ENCODE data around the gene LYST. TPM values are rescaled to one million over a fixed set of nuclear protein-coding genes. Genes with fewer than 3 reads are reported as not detected.

The LYST gene
- total RNA-seq, 2 experiments from 2014 or later, result 34.4 to 36.0 TPM

DNA sequence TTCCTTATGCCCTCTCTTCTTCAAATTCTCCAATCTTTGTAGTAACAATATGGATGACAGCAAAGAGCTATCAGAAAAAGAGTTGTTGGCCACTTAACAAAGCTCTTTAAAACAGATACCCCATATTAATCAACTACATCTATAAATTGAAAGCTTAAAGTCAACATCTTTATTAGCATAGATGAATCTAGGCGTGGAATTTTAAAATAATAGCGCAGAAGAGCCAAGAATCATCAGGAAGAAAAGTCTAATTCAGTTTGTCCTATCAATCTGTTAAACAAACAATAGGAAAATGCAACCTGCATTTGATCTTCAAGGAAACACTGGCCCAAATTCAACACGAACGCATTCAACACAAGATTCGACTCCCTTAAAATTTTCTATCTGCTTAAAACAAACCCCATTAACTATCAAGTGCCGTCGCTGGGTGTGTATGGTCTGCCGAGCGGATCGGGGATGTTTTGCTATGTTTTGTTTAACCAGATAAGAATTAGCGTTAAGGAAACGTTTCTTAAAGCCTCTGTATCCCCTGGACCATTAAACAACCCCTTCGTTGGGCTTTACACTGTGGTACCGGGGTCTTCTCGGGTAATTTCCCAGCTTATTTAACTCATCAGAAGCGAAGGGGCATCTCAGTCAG, 1.0 kb downstream of the LYST start:
- Mint-ChIP-seq H3K4me3 (peak overlapping the region; percentile 91), H3K9me3 (no peaks in the 10 kb centered on the region), H3K4me1 (peaks cover 53% of the 10 kb centered on the region), H3K36me3 (ENCODE audit: low read depth) (peaks cover 22% of the 10 kb centered on the region), H3K27ac (peak overlapping the region; percentile 87), H3K27me3 (no peaks in the 10 kb centered on the region)
- DNase-seq, result no peak
- ChIA-PET CTCF (interaction anchor here (0.7 to 4.5 kb wide), 18 partner anchors 8 to 352 kb away, joined by 3 to 88 read pairs (median 4); no protein-coding TSS in a partner anchor), POLR2A (interaction anchor here (0.8 to 4.2 kb wide), 23 partner anchors 8 to 361 kb away, joined by 3 to 41 read pairs (median 5); partner anchors contain the start of gene B3GALNT2)

DNA sequence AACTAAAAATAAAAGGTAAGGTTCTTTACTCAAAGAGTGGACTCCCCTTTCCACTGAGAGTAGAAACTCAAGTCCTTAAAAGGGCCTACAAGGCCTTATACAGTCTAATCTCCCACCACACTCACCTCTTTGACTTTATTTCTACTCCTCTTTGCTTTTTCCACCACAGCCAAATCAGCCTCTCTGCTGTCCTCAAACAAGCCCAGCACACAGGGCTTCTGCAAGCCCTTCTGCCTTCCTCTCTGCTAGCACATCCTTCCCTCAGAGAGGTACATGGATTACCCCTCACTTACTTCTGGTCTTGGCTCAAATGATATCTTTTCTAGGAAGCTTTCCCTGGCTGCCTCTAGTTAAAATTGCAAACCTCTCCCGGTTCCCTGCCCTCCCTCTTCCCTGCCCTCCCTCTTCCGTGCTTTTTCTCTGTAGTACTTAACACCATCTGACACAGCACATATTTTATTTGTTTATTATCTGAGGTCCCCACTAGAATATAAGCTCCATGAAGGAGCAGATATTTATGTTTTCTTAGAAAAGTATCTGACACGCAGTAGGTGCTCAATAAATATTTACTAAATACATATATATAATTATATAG, 1.7 kb downstream of the LYST start:
- ChIA-PET POLR2A (interaction anchor here (1.0 to 4.2 kb wide), 17 partner anchors 8 to 360 kb away, joined by 3 to 41 read pairs (median 6); partner anchors contain the start of gene B3GALNT2), CTCF (interaction anchor here (0.7 to 4.5 kb wide), 16 partner anchors 11 to 351 kb away, joined by 3 to 88 read pairs (median 4); no protein-coding TSS in a partner anchor)
- DNase-seq, result no peak
- peak overlapping the region; percentile 41 for H3K27ac Mint-ChIP-seq
- no peaks in the 10 kb centered on the region for H3K9me3 Mint-ChIP-seq
- peaks cover 22% of the 10 kb centered on the region for H3K36me3 Mint-ChIP-seq (ENCODE audit: low read depth)
- H3K4me1 Mint-ChIP-seq, result peaks cover 53% of the 10 kb centered on the region
- no peaks in the 10 kb centered on the region for H3K27me3 Mint-ChIP-seq
- peak overlapping the region; percentile 73 for H3K4me3 Mint-ChIP-seq

DNA sequence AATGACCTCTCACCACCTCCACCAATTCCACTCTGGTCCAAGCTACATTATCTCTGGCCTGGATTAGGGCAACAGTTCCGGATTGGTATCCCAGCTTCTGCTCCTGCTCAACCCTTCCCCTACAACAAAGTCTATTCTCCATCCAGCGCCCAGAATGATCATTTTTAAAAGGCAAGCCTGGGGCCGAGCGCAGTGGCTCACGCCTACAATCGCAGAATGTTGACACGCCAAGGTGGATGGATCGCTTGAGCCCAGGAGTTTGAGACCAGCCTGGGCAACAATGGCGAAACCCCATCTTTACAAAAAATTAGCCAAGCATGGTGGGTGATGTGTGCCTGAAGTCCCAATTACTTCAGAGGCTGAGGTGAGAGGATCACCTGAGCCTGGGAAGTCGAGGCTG, 2.2 kb downstream of the LYST start:
- Mint-ChIP-seq H3K4me1 (peaks cover 49% of the 10 kb centered on the region), H3K4me3 (peak overlapping the region; percentile 73), H3K27ac (no peak overlapping the region), H3K27me3 (no peaks in the 10 kb centered on the region), H3K9me3 (no peaks in the 10 kb centered on the region), H3K36me3 (ENCODE audit: low read depth) (peaks cover 22% of the 10 kb centered on the region)
- ChIA-PET CTCF (interaction anchor here (1.2 to 4.5 kb wide), 3 partner anchors 12 to 109 kb away, joined by 4 to 88 read pairs (median 11); no protein-coding TSS in a partner anchor), POLR2A (interaction anchor here (3.2 to 4.2 kb wide), 2 partner anchors 12 to 26 kb away, joined by 11 to 41 read pairs; no protein-coding TSS in a partner anchor)
- DNase-seq, result no peak

DNA sequence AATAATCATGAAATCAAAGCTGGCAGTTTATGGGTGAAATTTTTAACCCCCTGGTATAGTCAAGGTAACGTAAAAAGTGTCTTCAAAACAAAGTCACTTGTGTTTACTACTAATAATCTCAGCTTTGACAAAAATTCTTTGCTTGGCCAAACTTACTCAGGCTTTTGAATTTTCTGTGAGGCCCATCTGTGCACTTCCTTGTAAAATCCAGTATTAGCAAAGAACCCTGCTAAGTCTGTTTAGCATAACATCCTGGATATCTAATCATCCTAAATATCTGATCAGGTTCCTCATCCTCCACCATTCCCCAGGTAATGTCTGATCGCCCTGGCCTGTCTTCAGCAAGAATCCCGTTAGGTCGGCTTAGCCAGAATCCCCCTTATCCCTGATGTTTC, 3.0 kb downstream of the LYST start:
- Mint-ChIP-seq H3K4me1 (peaks cover 49% of the 10 kb centered on the region), H3K9me3 (no peaks in the 10 kb centered on the region), H3K4me3 (peak overlapping the region; percentile 29), H3K27ac (peak overlapping the region; percentile 59), H3K27me3 (no peaks in the 10 kb centered on the region), H3K36me3 (ENCODE audit: low read depth) (peaks cover 22% of the 10 kb centered on the region)
- ChIA-PET CTCF (interaction anchor here (0.6 to 4.5 kb wide), 2 partner anchors 13 to 109 kb away, joined by 3 to 88 read pairs; no protein-coding TSS in a partner anchor), POLR2A (no interaction called here)
- DNase-seq, result no peak

DNA sequence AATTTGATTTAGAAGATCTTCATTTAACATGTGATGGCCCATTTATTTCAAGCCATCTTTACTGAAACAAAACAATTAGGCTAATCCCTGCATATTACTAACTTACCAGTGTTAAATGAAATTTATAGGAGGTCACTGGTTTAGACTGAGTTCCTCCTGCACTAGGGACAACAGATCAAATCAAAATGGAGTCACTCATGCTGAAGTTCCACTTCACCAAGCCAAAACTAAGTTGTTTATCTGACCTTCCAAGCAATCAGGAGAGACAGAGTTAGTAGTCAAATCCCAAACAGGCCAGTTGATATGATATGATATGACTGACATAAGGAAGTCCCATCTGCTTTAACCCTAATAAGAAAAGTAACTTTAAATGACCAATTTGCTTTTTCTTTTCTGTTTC, 4.8 kb downstream of the LYST start:
- no peak for DNase-seq
- Mint-ChIP-seq H3K36me3 (ENCODE audit: low read depth) (peaks cover 26% of the 10 kb centered on the region), H3K27me3 (no peaks in the 10 kb centered on the region), H3K4me1 (peaks cover 47% of the 10 kb centered on the region), H3K4me3 (no peak overlapping the region), H3K9me3 (no peaks in the 10 kb centered on the region), H3K27ac (no peak overlapping the region)
- POLR2A ChIA-PET, result no interaction called here
- CTCF ChIA-PET, result interaction anchor here (2.6 kb wide), 1 partner anchor 110 kb away, joined by 10 read pairs; no protein-coding TSS in a partner anchor

DNA sequence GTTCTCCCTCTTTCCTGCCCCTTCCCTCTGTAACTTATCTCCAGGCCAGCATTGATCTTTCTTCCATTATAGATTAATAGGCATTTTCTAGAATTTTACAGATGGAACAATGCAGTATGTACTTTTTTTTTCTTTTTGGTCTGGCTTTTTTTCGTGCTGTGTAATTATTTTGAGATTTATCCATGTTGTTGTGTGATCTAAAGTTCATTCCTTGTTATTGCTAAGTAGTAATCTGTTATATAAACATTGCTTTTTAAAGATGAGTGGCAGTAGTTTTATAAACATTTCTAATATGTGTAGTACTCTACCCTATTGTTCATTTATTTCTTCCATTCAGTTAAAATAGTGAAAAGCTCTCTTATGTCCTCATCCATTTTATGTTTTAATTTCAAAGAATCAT, 5.9 kb downstream of the LYST start:
- no peak for DNase-seq
- Mint-ChIP-seq H3K4me3 (no peak overlapping the region), H3K9me3 (no peaks in the 10 kb centered on the region), H3K36me3 (ENCODE audit: low read depth) (peaks cover 23% of the 10 kb centered on the region), H3K4me1 (peaks cover 51% of the 10 kb centered on the region), H3K27ac (no peak overlapping the region), H3K27me3 (no peaks in the 10 kb centered on the region)
- POLR2A ChIA-PET, result interaction anchor here (0.6 kb wide), 1 partner anchor 565 kb away, joined by 3 read pairs; no protein-coding TSS in a partner anchor
- CTCF ChIA-PET, result interaction anchor here (1.0 to 2.6 kb wide), 2 partner anchors 18 to 111 kb away, joined by 3 to 10 read pairs; no protein-coding TSS in a partner anchor

DNA sequence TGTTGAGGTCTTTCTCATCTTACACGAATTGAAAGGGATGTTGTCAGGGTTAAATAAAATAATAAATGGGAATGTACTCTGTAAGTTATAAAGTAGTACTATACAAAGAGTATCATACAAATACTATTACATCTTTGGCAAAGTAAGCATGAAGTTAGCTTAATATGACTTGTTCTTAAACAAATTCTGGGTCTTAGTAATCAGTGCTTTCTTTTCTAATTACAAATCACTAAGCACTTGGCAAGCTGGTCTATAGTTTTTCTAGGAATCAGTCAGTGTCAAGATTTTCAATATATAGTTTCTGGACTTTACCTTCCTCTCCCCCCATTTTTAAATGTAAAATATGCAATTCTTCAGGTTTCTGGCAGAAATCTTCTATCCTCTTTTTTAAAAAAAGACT, 6.9 kb downstream of the LYST start:
- H3K36me3 Mint-ChIP-seq (ENCODE audit: low read depth), result peaks cover 19% of the 10 kb centered on the region
- peaks cover 46% of the 10 kb centered on the region for H3K4me1 Mint-ChIP-seq
- H3K27me3 Mint-ChIP-seq, result no peaks in the 10 kb centered on the region
- POLR2A ChIA-PET, result no interaction called here
- no peak for DNase-seq
- CTCF ChIA-PET, result interaction anchor here (1.0 to 2.6 kb wide), 2 partner anchors 19 to 112 kb away, joined by 3 to 10 read pairs; no protein-coding TSS in a partner anchor
- no peak overlapping the region for H3K27ac Mint-ChIP-seq
- no peaks in the 10 kb centered on the region for H3K9me3 Mint-ChIP-seq
- no peak overlapping the region for H3K4me3 Mint-ChIP-seq

DNA sequence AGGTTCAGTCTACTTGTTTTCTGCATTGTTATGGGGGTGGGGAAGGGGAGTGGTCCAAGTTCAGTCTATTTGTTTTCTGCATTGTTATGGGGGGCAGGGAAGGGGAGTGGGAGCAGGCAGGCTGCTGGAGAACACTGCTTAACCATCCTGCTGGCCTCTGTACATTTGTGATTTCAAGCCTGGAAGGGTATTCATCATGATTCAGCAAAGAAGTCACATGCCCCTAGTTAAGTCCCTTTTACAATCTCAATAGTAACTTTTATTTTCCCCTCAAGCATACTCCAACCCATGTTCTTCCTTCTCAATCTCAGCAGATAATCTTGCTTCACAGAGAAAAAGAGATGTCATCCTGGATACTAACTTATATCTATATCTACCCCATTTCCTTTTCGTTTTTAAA, 7.9 kb downstream of the LYST start:
- Mint-ChIP-seq H3K36me3 (ENCODE audit: low read depth) (peaks cover 15% of the 10 kb centered on the region), H3K27ac (no peak overlapping the region), H3K4me1 (peaks cover 37% of the 10 kb centered on the region), H3K4me3 (no peak overlapping the region), H3K27me3 (no peaks in the 10 kb centered on the region), H3K9me3 (no peaks in the 10 kb centered on the region)
- POLR2A ChIA-PET, result no interaction called here
- CTCF ChIA-PET, result interaction anchor here (0.5 to 2.0 kb wide), 2 partner anchors 113 to 511 kb away, joined by 4 to 12 read pairs; no protein-coding TSS in a partner anchor
- no peak for DNase-seq

DNA sequence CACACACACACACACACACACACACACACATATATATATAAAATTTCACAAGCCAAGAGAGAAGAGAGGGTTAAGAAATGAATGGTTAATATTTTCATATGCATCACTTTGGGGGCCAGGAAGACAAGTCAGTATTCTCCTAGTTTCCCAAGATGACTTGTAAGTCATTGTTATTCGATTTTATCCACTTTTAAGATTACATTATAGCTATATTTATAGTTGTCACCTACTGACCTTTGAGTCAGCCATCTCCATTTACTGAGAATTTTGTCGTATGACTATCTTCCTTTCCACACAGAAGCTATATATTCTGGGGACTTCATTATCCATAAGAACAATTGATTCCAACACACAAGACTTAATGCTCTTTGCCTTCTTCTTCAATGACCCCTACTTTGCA, 8.9 kb downstream of the LYST start:
- Mint-ChIP-seq H3K27ac (no peak overlapping the region), H3K9me3 (no peaks in the 10 kb centered on the region), H3K36me3 (ENCODE audit: low read depth) (peaks cover 10% of the 10 kb centered on the region), H3K4me1 (peaks cover 27% of the 10 kb centered on the region), H3K4me3 (no peak overlapping the region), H3K27me3 (no peaks in the 10 kb centered on the region)
- ChIA-PET CTCF (interaction anchor here (1.7 to 2.0 kb wide), 3 partner anchors 9 to 114 kb away, joined by 7 to 12 read pairs (median 7); partner anchors contain the start of gene LYST), POLR2A (interaction anchor here (2.0 kb wide), 1 partner anchor 9 kb away, joined by 19 read pairs; the partner anchor contains the start of gene LYST)
- no peak for DNase-seq

DNA sequence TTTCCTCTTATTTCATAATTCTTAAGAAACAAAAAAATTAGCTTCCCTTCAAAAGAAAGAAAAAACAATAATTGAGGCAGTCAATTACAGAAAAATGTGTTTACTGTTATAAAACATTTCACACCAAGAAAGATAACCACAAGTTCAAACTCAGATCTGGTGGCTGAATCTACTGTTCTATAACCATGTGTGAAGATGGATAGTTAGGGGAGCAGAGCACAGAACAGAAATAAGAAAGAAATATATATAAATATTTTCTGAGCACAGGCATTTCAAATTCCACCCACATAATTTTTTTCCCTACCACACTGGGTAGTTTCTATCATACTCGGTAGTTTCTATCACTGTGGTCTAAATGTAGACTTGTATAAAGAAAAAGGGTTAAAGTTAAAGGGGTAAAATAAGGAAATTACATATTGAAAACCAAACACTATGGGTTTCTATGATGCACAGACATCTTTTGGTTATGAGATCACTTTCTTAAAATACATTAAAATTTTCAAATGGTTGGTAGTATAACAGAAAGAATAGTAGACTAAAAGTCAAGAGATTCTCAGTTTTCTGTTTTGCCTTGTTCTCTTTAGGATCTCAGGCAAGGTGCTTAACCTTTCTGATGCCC, 10.8 kb downstream of the LYST start:
- Mint-ChIP-seq H3K27ac (no peak overlapping the region), H3K36me3 (ENCODE audit: low read depth) (peaks cover 6% of the 10 kb centered on the region), H3K4me1 (peaks cover 21% of the 10 kb centered on the region), H3K27me3 (no peaks in the 10 kb centered on the region), H3K4me3 (no peak overlapping the region), H3K9me3 (no peaks in the 10 kb centered on the region)
- POLR2A ChIA-PET, result interaction anchor here (0.6 to 2.0 kb wide), 3 partner anchors 9 to 21 kb away, joined by 3 to 19 read pairs (median 3); partner anchors contain the start of gene LYST
- DNase-seq, result no peak
- CTCF ChIA-PET, result interaction anchor here (0.9 to 1.0 kb wide), 2 partner anchors 13 to 15 kb away, joined by 3 to 4 read pairs; no protein-coding TSS in a partner anchor

DNA sequence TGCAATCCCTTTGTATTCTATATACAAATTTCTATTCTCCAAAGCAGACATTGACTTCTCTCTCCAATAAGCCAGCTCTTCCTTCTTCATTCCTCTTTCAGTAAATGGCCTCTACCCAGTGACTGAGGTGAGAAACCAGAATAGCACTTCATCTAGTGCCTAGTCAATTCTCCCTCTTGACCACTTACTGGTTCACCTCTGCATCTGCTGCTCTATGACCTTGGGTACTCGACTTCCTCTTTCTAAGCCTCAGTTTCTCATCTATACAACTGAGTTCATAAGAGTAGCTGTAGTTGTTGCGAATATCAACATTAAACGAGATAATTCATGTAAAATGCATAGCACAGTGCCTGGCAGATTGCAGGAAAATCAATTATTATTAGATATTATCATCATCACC, 12.4 kb downstream of the LYST start:
- no peak for DNase-seq
- H3K9me3 Mint-ChIP-seq, result no peaks in the 10 kb centered on the region
- peaks cover 13% of the 10 kb centered on the region for H3K36me3 Mint-ChIP-seq (ENCODE audit: low read depth)
- ChIA-PET CTCF (interaction anchor here (0.6 to 1.4 kb wide), 3 partner anchors 8 to 350 kb away, joined by 3 read pairs; no protein-coding TSS in a partner anchor), POLR2A (no interaction called here)
- H3K27me3 Mint-ChIP-seq, result no peaks in the 10 kb centered on the region
- no peak overlapping the region for H3K4me3 Mint-ChIP-seq
- H3K4me1 Mint-ChIP-seq, result peaks cover 34% of the 10 kb centered on the region
- no peak overlapping the region for H3K27ac Mint-ChIP-seq

DNA sequence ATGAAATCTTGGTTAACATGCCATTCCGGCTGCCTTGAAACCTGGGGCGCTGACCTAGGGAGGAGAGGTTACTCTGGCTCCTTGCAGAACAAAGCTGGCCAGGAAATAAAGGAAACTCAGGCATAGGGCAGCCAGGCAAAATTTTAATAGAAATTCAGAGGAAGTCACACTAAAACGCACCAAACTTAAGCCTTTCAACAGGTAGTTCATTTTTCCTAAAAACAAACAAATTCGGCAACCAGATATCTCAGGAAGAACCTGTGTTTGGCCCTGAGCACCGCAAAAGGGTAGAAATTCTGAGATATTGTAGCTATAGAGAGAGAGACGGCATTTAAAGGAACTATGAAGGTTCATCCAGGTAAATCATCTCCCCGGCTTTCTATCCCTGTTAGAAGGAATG, 13.1 kb downstream of the LYST start:
- no peak overlapping the region for H3K27ac Mint-ChIP-seq
- no peak for DNase-seq
- ChIA-PET CTCF (interaction anchor here (1.0 to 1.7 kb wide), 4 partner anchors 8 to 349 kb away, joined by 3 to 7 read pairs (median 4); no protein-coding TSS in a partner anchor), POLR2A (no interaction called here)
- H3K4me1 Mint-ChIP-seq, result peaks cover 41% of the 10 kb centered on the region
- H3K4me3 Mint-ChIP-seq, result no peak overlapping the region
- H3K36me3 Mint-ChIP-seq (ENCODE audit: low read depth), result peaks cover 13% of the 10 kb centered on the region
- no peaks in the 10 kb centered on the region for H3K9me3 Mint-ChIP-seq
- no peaks in the 10 kb centered on the region for H3K27me3 Mint-ChIP-seq

Data from activated CD4-positive, alpha-beta memory T cell treated with anti-CD3 and anti-CD28 coated beads, Interleukin-2, amount 10 ng/mL, durations not matched to agents 7 days and 5 days (primary cell).